ENCODE data around the gene CEP135.

GRCh38 chr4:55907469-55907868, 41.3 kb upstream of the CEP135 start:
- no peak for TF ChIP-seq POLR2A (IDR thresholded peaks at IDR 0.05)
- no peak for TF ChIP-seq CTCF (IDR thresholded peaks at IDR 0.05 in 4 of 5, conservative IDR thresholded peaks at IDR 0.05 in 1 of 5)

Data from gastrocnemius medialis (tissue), 4 donors.